HCT116 (cell line): ENCODE results near the gene PROCA1. TPM values are rescaled to one million over a fixed set of nuclear protein-coding genes. Genes with fewer than 3 reads are reported as not detected.

Source experiments
- ATAC-seq: fragments of 200-7000 bp; cut with Tn5 transposase; 2 replicates; pipeline ENCODE4 v1.9.1; 2020; ENCODE audit warnings: mild to moderate bottlenecking, moderate library complexity
- BruUV-seq: library from RNA; stranded (reverse); fragments of 400-500 nt; replicated peaks from 2 replicates; lab custom pipeline; 2021; lab: Mats Ljungman, UMichigan
- CTCF ChIA-PET: fragments of 300-600 bp; sonication (Branson Sonifier 250); formaldehyde crosslinking; loops from one replicate; lab custom pipeline; 2021; ENCODE audit warnings: antibody characterized with exemption; lab: Charles Lee
- POLR2A ChIA-PET: fragments of 300-600, 350-600 bp; sonication (Branson Sonifier 250); formaldehyde crosslinking; loops from one replicate; lab custom pipeline; 2021; ENCODE audit warnings: antibody characterized with exemption; lab: Charles Lee
- RAD21 ChIA-PET, 2 experiments: fragments of 300-600 bp; sonication (Branson Sonifier 250); formaldehyde crosslinking; loops; one replicate each; lab custom pipeline; 2023; ENCODE audit warnings: low total read pairs in 2 of 2; ENCODE audit not compliant: uncharacterized antibody in 2 of 2, unreplicated experiment in 2 of 2, low non-redundant PET in 1 of 2; lab: Charles Lee
- DNase-seq: peaks from one replicate; pipeline ENCODE4 v3.0.0-alpha.2; 2010; ENCODE audit warnings: low read depth, low spot score
- H2AFZ ChIP-seq: fragments of 200-600 bp; shearing (Covaris generic), sonication (generic); 2 replicates; pipeline ENCODE4 v1.6.1; 2017; ENCODE audit warnings: low read depth, mixed run types, mixed read lengths, antibody characterized with exemption, low read length; ENCODE audit not compliant: poor library complexity, severe bottlenecking
- H3K27ac ChIP-seq: 2 replicates; pipeline ENCODE4 v1.5.1; 2012; ENCODE audit warnings: low read depth, low read length
- H3K27me3 ChIP-seq: fragments of 200-600 bp; sonication (generic); 2 replicates; pipeline ENCODE4 v1.6.1; 2016; ENCODE audit warnings: mixed run types, low read length, mixed read lengths; ENCODE audit not compliant: insufficient read depth
- H3K36me3 ChIP-seq, 2 experiments: fragments of 200-500 bp in 1 of 2; fragments of 200-600 bp in 1 of 2; sonication (Bioruptor generic) in 1 of 2; sonication (generic) in 1 of 2; 2 replicates each; pipeline versions ENCODE4 v1.5.1 to v1.6.1; 2014 to 2016; ENCODE audit warnings: low read length in 2 of 2, inconsistent platforms in 1 of 2, mixed read lengths in 1 of 2, mixed run types in 1 of 2; ENCODE audit not compliant: insufficient read depth in 2 of 2, control insufficient read depth in 1 of 2
- H3K4me1 ChIP-seq, 2 experiments: fragments of 200-600 bp in 1 of 2; sonication (generic) in 1 of 2; 2 replicates each; pipeline versions ENCODE4 v1.5.1 to v1.6.1; 2012 to 2017; ENCODE audit warnings: low read length in 2 of 2, inconsistent platforms in 1 of 2, mild to moderate bottlenecking in 1 of 2, mixed read lengths in 1 of 2, mixed run types in 1 of 2, moderate library complexity in 1 of 2; ENCODE audit not compliant: insufficient read depth in 2 of 2, control insufficient read depth in 1 of 2
- H3K4me2 ChIP-seq: fragments of 200-600 bp; sonication (generic); 2 replicates; pipeline ENCODE4 v1.6.1; 2017; ENCODE audit warnings: mixed run types, low read length, mixed read lengths
- H3K4me3 ChIP-seq, 2 experiments: fragments of 200-600 bp in 1 of 2; sonication (generic) in 1 of 2; replicated peaks in 1 of 2; 2 replicates each; pipeline ENCODE4 v1.5.1; 2011 to 2016; ENCODE audit warnings: low read length in 2 of 2, control low read depth in 1 of 2, low read depth in 1 of 2, mild to moderate bottlenecking in 1 of 2, mixed read lengths in 1 of 2, mixed run types in 1 of 2
- H3K79me2 ChIP-seq: fragments of 200-600 bp; sonication (generic); 2 replicates; pipeline ENCODE4 v1.6.1; 2017; ENCODE audit warnings: mild to moderate bottlenecking, mixed run types, low read length, moderate library complexity, mixed read lengths; ENCODE audit not compliant: insufficient read depth
- H3K9ac ChIP-seq: fragments of 200-600 bp; sonication (generic); 2 replicates; pipeline ENCODE4 v1.6.1; 2016; ENCODE audit warnings: low read length, mixed read lengths
- H3K9me2 ChIP-seq: fragments of 200-600 bp; sonication (generic), shearing (Covaris generic); 2 replicates; pipeline ENCODE4 v1.6.1; 2017; ENCODE audit warnings: mixed run types, mild to moderate bottlenecking, moderate library complexity; ENCODE audit not compliant: insufficient read depth
- H3K9me3 ChIP-seq, 2 experiments: fragments of 200-500 bp in 1 of 2; fragments of 200-600 bp in 1 of 2; sonication (Bioruptor generic) in 1 of 2; sonication (generic) in 1 of 2; 2 replicates each; pipeline ENCODE4 v1.6.1; 2014 to 2017; ENCODE audit warnings: low read length in 2 of 2, mixed read lengths in 2 of 2, inconsistent platforms in 1 of 2, low read depth in 1 of 2, mild to moderate bottlenecking in 1 of 2, mixed run types in 1 of 2, moderate library complexity in 1 of 2; ENCODE audit not compliant: control insufficient read depth in 1 of 2, insufficient read depth in 1 of 2
- H4K20me1 ChIP-seq: fragments of 200-600 bp; sonication (generic), shearing (Covaris generic); 2 replicates; pipeline ENCODE4 v1.6.1; 2017; ENCODE audit warnings: mixed run types, mild to moderate bottlenecking, moderate library complexity; ENCODE audit not compliant: insufficient read depth
- CBX3 ChIP-seq: IDR thresholded peaks from 2 replicates; pipeline ENCODE4 v1.6.1; 2012; ENCODE audit warnings: low read depth
- CTCF ChIP-seq, 3 experiments: fragments of 200-600 bp in 1 of 3; sonication (generic) in 1 of 3; IDR thresholded peaks in 2 of 3; conservative IDR thresholded peaks in 1 of 3; 2 replicates each; pipeline ENCODE4 v1.5.1; 2012 to 2017; ENCODE audit warnings: low read depth in 2 of 3, low read length in 2 of 3, antibody characterized with exemption in 1 of 3, borderline replicate concordance in 1 of 3, control low read depth in 1 of 3, mild to moderate bottlenecking in 1 of 3, mixed read lengths in 1 of 3, mixed run types in 1 of 3, moderate library complexity in 1 of 3; ENCODE audit not compliant: insufficient read depth in 1 of 3
- EZH2 ChIP-seq: fragments of 200-600 bp; sonication (generic); IDR thresholded peaks from 2 replicates; pipeline ENCODE4 v1.6.1; 2017; ENCODE audit warnings: antibody characterized with exemption, mixed run types
- EZH2phosphoT487 ChIP-seq: fragments of 200-600 bp; IDR thresholded peaks from 2 replicates; pipeline ENCODE4 v1.6.1; 2018; ENCODE audit warnings: antibody characterized with exemption, borderline replicate concordance
- MAX ChIP-seq: IDR thresholded peaks from 2 replicates; pipeline ENCODE4 v1.6.1; 2012
- RAD21 ChIP-seq: IDR thresholded peaks from 2 replicates; pipeline ENCODE4 v1.6.1; 2012; ENCODE audit warnings: low read depth, mild to moderate bottlenecking
- REST ChIP-seq: IDR thresholded peaks from 2 replicates; pipeline ENCODE4 v1.6.1; 2012; ENCODE audit warnings: low read depth
- SIN3A ChIP-seq: IDR thresholded peaks from 2 replicates; pipeline ENCODE4 v1.6.1; 2012; ENCODE audit warnings: low read depth
- YY1 ChIP-seq: IDR thresholded peaks from 2 replicates; pipeline ENCODE4 v1.6.1; 2011; ENCODE audit warnings: low read length, low read depth, moderate library complexity, mild to moderate bottlenecking; ENCODE audit not compliant: insufficient replicate concordance; ENCODE audit errors: extremely low read depth
- ZFX ChIP-seq: fragments of 450-650 bp; IDR thresholded peaks from 2 replicates; pipeline ENCODE4 v1.6.1; 2017
- intact Hi-C: fragments of 100-400 bp; cut with micrococcal nuclease; formaldehyde crosslinking; loops from 2 replicates; pipeline ENCODE4 v1.10.0; 2022
- total RNA-seq: library from RNA; stranded (reverse); gene quantifications from one replicate; pipeline ENCODE4 v1.2.1, GENCODE V29; 2021; ENCODE audit not compliant: unreplicated experiment

PROCA1 gene
- total RNA-seq, 1 experiment from 2014 or later, result 0.96 TPM

- H3K27ac ChIP-seq, result no peak overlapping the region
- ChIA-PET CTCF (no interaction called here), POLR2A (interaction anchor here (1.0 kb wide), 1 partner anchor 17 kb away, joined by 3 read pairs; the partner anchor contains the start of gene RPL23A), RAD21 (no interaction called here)
- no TSS peak for BruUV-seq
- H3K4me3 ChIP-seq, result no peak overlapping the region
- DNase-seq (no peak), ATAC-seq (no peak)
- peaks cover 39 to 42% of the 10 kb centered on the region in 2 experiments for H3K36me3 ChIP-seq
- H3K79me2 ChIP-seq, result no peaks in the 10 kb centered on the region
- H3K27me3 ChIP-seq, result no peaks in the 10 kb centered on the region
- H4K20me1 ChIP-seq, result no peaks in the 10 kb centered on the region
- H3K4me1 ChIP-seq, result no peaks in the 10 kb centered on the region
- intact Hi-C loops, result no loop called here
- no peak overlapping the region for H2AFZ ChIP-seq
- H3K9me2 ChIP-seq, result no peaks in the 10 kb centered on the region
- H3K9me3 ChIP-seq, result no peaks in the 10 kb centered on the region
- TF ChIP-seq SIN3A (no peak), RAD21 (no peak), ZFX (no peak), EZH2phosphoT487 (no peak)
- H3K9ac ChIP-seq, result no peak overlapping the region
- H3K4me2 ChIP-seq, result no peak overlapping the region
These were observed 9.5 kb downstream of the PROCA1 start for GRCh38 chr17:28702026-28702751.

GRCh38 chr17:28700830-28701492 is 10.7 kb downstream of the PROCA1 start:
- RAD21 ChIA-PET, result no interaction called here
- H4K20me1 ChIP-seq, result no peaks in the 10 kb centered on the region
- no peaks in the 10 kb centered on the region for H3K79me2 ChIP-seq
- no peak for DNase-seq
- no peak overlapping the region for H3K27ac ChIP-seq
- H3K36me3 ChIP-seq, result peaks cover 46 to 51% of the 10 kb centered on the region in 2 experiments
- TF ChIP-seq YY1, result no peak
- no peak for TF ChIP-seq CBX3
- TF ChIP-seq REST, result no peak
- TF ChIP-seq MAX, result no peak
- no peak for TF ChIP-seq CTCF (IDR thresholded peaks at IDR 0.05 in 2 of 3, conservative IDR thresholded peaks at IDR 0.05 in 1 of 3; ENCODE audit: borderline replicate concordance in 1 of 3, insufficient read depth in 1 of 3, low read depth in 2 of 3, low read length in 2 of 3)
- no peak for TF ChIP-seq EZH2
- TF ChIP-seq, all 23 proteins: peak for 0
- BruUV-seq, result no TSS peak
- Histone ChIP-seq H3K9ac (no peak overlapping the region), H3K4me1 (no peaks in the 10 kb centered on the region), H3K4me2 (no peak overlapping the region), H2AFZ (no peak overlapping the region), H3K9me3 (no peaks in the 10 kb centered on the region), H3K27me3 (no peaks in the 10 kb centered on the region), H3K4me3 (no peak overlapping the region), H3K9me2 (no peaks in the 10 kb centered on the region)
- ChIA-PET POLR2A (interaction anchor here (1.5 kb wide), 1 partner anchor 10 kb away, joined by 7 read pairs; the partner anchor contains the start of gene PROCA1), CTCF (no interaction called here)
- ATAC-seq, result no peak
- intact Hi-C loops, result no loop called here
